Activated T-helper 1 cell treated with anti-CD3 and anti-CD28 coated beads, Interleukin-2, amount 50 U/mL, for 16 hours (primary cell): ENCODE results near the gene RPS6KB2.
"Not testable (repeated sequence)": the region's sequence is repeated elsewhere in the genome, so short reads cannot be mapped to it uniquely, and the experiment has no call there.

Experiments used
- DNase-seq, 2 donors: peaks; one replicate each; pipeline ENCODE4 v3.0.0-alpha.2; 2020; ENCODE audit warnings: low read depth in 1 of 2, low spot score in 1 of 2

The RPS6KB2 gene

GRCh38 chr11:67427364-67427859 is 882 bp upstream of the RPS6KB2 start:
- DNase-seq: not testable (repeated sequence)

- DNase-seq: no peak
Measured at GRCh38 chr11:67429038-67429668, 859 bp downstream of the RPS6KB2 start.

GRCh38 chr11:67429722-67430121 is 1.4 kb downstream of the RPS6KB2 start:
- no peak for DNase-seq

- no peak for DNase-seq
Measured at GRCh38 chr11:67431346-67432249, 3.3 kb downstream of the RPS6KB2 start.

- DNase-seq: no peak
Measured at GRCh38 chr11:67432655-67433349, 4.5 kb downstream of the RPS6KB2 start.

GRCh38 chr11:67433536-67434394 is 5.5 kb downstream of the RPS6KB2 start:
- DNase-seq: no peak

- DNase-seq: no peak
Measured at GRCh38 chr11:67434395-67434881, 6.1 kb downstream of the RPS6KB2 start.

GRCh38 chr11:67435031-67435726 is 6.9 kb downstream of the RPS6KB2 start:
- no peak for DNase-seq

GRCh38 chr11:67435727-67436458 is 7.6 kb downstream of the RPS6KB2 start:
- DNase-seq: no peak

GRCh38 chr11:67436459-67437081 is 8.3 kb downstream of the RPS6KB2 start:
- peak in 1 of 2 donors; percentile 49 for DNase-seq

- DNase-seq: peak; percentile 68 to 72
Measured at GRCh38 chr11:67437082-67437808, 9.0 kb downstream of the RPS6KB2 start, which contains the start of gene PTPRCAP. Gene PTPRCAP (minus strand): TSS chr11:67437682. CDS start chr11:67437619, 63 bp downstream.

- DNase-seq: no peak
Measured at GRCh38 chr11:67437809-67438157, 9.5 kb downstream of the RPS6KB2 start.

- peak; percentile 56 to 64 for DNase-seq
Measured at GRCh38 chr11:67438158-67438902, 10.0 kb downstream of the RPS6KB2 start.

- DNase-seq: no peak
Measured at GRCh38 chr11:67439321-67440228, 11.3 kb downstream of the RPS6KB2 start.

GRCh38 chr11:67440229-67441097 is 12.2 kb downstream of the RPS6KB2 start:
- no peak for DNase-seq
